Globus pallidus (tissue), 1 donor: Measurements from ENCODE around the gene GPRIN2.
"Not testable (repeated sequence)": the region's sequence is repeated elsewhere in the genome, so short reads cannot be mapped to it uniquely, and the experiment has no call there.

ENCODE experiments used
- DNase-seq: peaks from one replicate; pipeline ENCODE4 v3.0.0-alpha.2; 2015; ENCODE audit warnings: low spot score

Gene GPRIN2

GRCh38 chr10:46520381-46520780 is 36.1 kb downstream of the GPRIN2 start:
- DNase-seq: no peak

- DNase-seq: no peak
Measured at GRCh38 chr10:46518028-46518725, 38.3 kb downstream of the GPRIN2 start.

GRCh38 chr10:46517541-46517940 is 38.9 kb downstream of the GPRIN2 start:
- no peak for DNase-seq

- DNase-seq: no peak
Measured at GRCh38 chr10:46516660-46517416, 39.6 kb downstream of the GPRIN2 start.

- DNase-seq: no peak
Measured at GRCh38 chr10:46515793-46516192, 40.7 kb downstream of the GPRIN2 start.

GRCh38 chr10:46515366-46515765 is 41.1 kb downstream of the GPRIN2 start:
- DNase-seq: no peak

- no peak for DNase-seq
Measured at GRCh38 chr10:46514899-46515298, 41.6 kb downstream of the GPRIN2 start.

GRCh38 chr10:46514431-46514861 is 42.0 kb downstream of the GPRIN2 start:
- DNase-seq: no peak

- not testable (repeated sequence) for DNase-seq
Measured at GRCh38 chr10:46513333-46513732, 43.1 kb downstream of the GPRIN2 start.

GRCh38 chr10:46512725-46513124 is 43.7 kb downstream of the GPRIN2 start:
- DNase-seq: not testable (repeated sequence)

GRCh38 chr10:46512002-46512401 is 44.5 kb downstream of the GPRIN2 start:
- DNase-seq: not testable (repeated sequence)
